PFSK-1 (cell line): Measurements from ENCODE around the gene GHSR.

Source experiments
- SIN3A ChIP-seq: IDR thresholded peaks from 2 replicates; pipeline ENCODE4 v1.6.1; 2012; ENCODE audit warnings: mild to moderate bottlenecking, low read length, moderate library complexity, borderline replicate concordance; ENCODE audit not compliant: insufficient read depth
- TAF1 ChIP-seq: IDR thresholded peaks from 2 replicates; pipeline ENCODE4 v1.6.1; 2012; ENCODE audit warnings: low read length, control low read depth, borderline replicate concordance; ENCODE audit not compliant: insufficient read depth
- TF ChIP-seq, protein P1 (sequence below), 2 experiments: IDR thresholded peaks; 2 replicates each; pipeline versions ENCODE4 v1.6.1 to v1.8.0; 2011 to 2012; ENCODE audit warnings: low read depth in 2 of 2, low read length in 2 of 2, control low read depth in 1 of 2, inconsistent platforms in 1 of 2, mild to moderate bottlenecking in 1 of 2, moderate library complexity in 1 of 2; ENCODE audit not compliant: insufficient read depth in 1 of 2

DNA sequence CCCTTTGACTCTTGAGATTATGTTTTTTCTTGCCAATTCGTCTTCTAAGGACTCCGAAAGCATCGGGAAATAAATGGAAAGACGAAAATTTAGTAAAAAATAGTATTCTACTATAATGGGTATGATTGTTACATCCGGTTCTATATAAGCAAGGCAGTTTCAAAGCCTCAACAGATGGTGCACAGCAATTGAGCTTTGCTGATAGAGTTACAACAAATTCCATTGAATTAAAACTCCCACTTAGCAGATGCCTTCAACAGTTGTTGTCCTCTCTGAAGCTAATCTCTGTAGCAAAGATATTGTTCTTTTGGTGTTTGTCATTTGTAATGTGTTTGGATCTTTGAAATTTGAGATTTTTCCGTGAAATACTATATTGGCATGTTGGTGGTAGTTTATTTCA lies 16.1 kb upstream of the GHSR start:
- no peak for TF ChIP-seq SIN3A
- TF ChIP-seq, protein P1, sequence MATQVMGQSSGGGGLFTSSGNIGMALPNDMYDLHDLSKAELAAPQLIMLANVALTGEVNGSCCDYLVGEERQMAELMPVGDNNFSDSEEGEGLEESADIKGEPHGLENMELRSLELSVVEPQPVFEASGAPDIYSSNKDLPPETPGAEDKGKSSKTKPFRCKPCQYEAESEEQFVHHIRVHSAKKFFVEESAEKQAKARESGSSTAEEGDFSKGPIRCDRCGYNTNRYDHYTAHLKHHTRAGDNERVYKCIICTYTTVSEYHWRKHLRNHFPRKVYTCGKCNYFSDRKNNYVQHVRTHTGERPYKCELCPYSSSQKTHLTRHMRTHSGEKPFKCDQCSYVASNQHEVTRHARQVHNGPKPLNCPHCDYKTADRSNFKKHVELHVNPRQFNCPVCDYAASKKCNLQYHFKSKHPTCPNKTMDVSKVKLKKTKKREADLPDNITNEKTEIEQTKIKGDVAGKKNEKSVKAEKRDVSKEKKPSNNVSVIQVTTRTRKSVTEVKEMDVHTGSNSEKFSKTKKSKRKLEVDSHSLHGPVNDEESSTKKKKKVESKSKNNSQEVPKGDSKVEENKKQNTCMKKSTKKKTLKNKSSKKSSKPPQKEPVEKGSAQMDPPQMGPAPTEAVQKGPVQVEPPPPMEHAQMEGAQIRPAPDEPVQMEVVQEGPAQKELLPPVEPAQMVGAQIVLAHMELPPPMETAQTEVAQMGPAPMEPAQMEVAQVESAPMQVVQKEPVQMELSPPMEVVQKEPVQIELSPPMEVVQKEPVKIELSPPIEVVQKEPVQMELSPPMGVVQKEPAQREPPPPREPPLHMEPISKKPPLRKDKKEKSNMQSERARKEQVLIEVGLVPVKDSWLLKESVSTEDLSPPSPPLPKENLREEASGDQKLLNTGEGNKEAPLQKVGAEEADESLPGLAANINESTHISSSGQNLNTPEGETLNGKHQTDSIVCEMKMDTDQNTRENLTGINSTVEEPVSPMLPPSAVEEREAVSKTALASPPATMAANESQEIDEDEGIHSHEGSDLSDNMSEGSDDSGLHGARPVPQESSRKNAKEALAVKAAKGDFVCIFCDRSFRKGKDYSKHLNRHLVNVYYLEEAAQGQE (IDR thresholded peaks at IDR 0.05; ENCODE audit: insufficient read depth in 1 of 2, low read depth in 2 of 2, low read length in 2 of 2): no peak
- no peak for TF ChIP-seq TAF1
